ENCODE data around the gene SSBP1. TPM values are rescaled to one million over a fixed set of nuclear protein-coding genes. Genes with fewer than 3 reads are reported as not detected.
"Not testable (repeated sequence)": the region's sequence is repeated elsewhere in the genome, so short reads cannot be mapped to it uniquely, and the experiment has no call there.

Gene SSBP1
- 76.8 and 113 TPM in 2 replicates for total RNA-seq (2014; rRNA removed; shearing (Covaris generic))
- 267 and 278 TPM in 2 replicates for polyA plus RNA-seq (2016; fragmentation: Nextera tagmentation; extraction: Ambion mirVana)

GRCh38 chr7:141737836-141738591 lies at the start of gene SSBP1:
Gene SSBP1, plus strand, starts transcription at chr7:141738358. Its CDS starts 809 bp downstream, at chr7:141739167.
- peak within 1 kb of the TSS; percentile 98 for H2AFZ ChIP-seq
- peak within 1 kb of the TSS; percentile 94 for H3K4me3 ChIP-seq
- in situ Hi-C loops (cut with MboI), result no loop called here
- TF ChIP-seq EZH2phosphoT487 (IDR thresholded peaks at IDR 0.05; ENCODE audit: insufficient read depth, low read depth) (no peak), EZH2 (IDR thresholded peaks at IDR 0.05; ENCODE audit: insufficient read depth, poor library complexity, severe bottlenecking) (no peak)
- peaks cover 3% of the 10 kb centered on the region; the same call in 1 of the 2 replicates for H3F3A ChIP-seq (ENCODE audit: insufficient read depth)
- H3K27ac ChIP-seq, result peak within 1 kb of the TSS; percentile 79
- H4K20me1 ChIP-seq (ENCODE audit: insufficient read depth), result no peaks in the 10 kb centered on the region
- no peaks in the 10 kb centered on the region for H3K9me3 ChIP-seq (ENCODE audit: low read depth)
- H3K9ac ChIP-seq, result peak within 1 kb of the TSS; percentile 93
- H3K36me3 ChIP-seq (ENCODE audit: low read depth), result peaks cover 19% of the 10 kb centered on the region
- WGBS, 2 experiments (ENCODE audit: low coverage in 1 of 2, low lambda C conversion rate in 2 of 2, missing lambda C conversion rate in 2 of 2), result 1% methylated on average over 46 of the region's 46 CpGs
- H3K27me3 ChIP-seq (replicated peaks; ENCODE audit: insufficient read depth), result no peaks in the 10 kb centered on the region
- no peaks in the 10 kb centered on the region for H3K9me2 ChIP-seq (ENCODE audit: insufficient read depth)
- peak within 1 kb of the TSS; percentile 89 for H3K4me2 ChIP-seq (ENCODE audit: unreplicated experiment)
- DNase-seq, result peak; percentile 98
- peaks cover 14% of the 10 kb centered on the region for H3K4me1 ChIP-seq (ENCODE audit: insufficient read depth)
- peaks cover 49% of the 10 kb centered on the region for H3K79me2 ChIP-seq (ENCODE audit: insufficient read depth)

- H3K9me3 ChIP-seq (ENCODE audit: low read depth); H3K4me2 ChIP-seq (ENCODE audit: unreplicated experiment); H3K27ac ChIP-seq; H3K79me2 ChIP-seq (ENCODE audit: insufficient read depth); H3K9me2 ChIP-seq (ENCODE audit: insufficient read depth); H3K36me3 ChIP-seq (ENCODE audit: low read depth); DNase-seq; H3K9ac ChIP-seq; H2AFZ ChIP-seq; in situ Hi-C loops (cut with MboI); H4K20me1 ChIP-seq (ENCODE audit: insufficient read depth); H3K4me3 ChIP-seq; H3K27me3 ChIP-seq (replicated peaks; ENCODE audit: insufficient read depth); H3F3A ChIP-seq (ENCODE audit: insufficient read depth); H3K4me1 ChIP-seq (ENCODE audit: insufficient read depth): not testable (repeated sequence)
- WGBS, 2 experiments (ENCODE audit: low coverage in 1 of 2, low lambda C conversion rate in 2 of 2, missing lambda C conversion rate in 2 of 2), result 94 to 97% methylated on average over 3 of the region's 3 CpGs
Measured at GRCh38 chr7:141689072-141689825, 48.9 kb upstream of the SSBP1 start.

DNA sequence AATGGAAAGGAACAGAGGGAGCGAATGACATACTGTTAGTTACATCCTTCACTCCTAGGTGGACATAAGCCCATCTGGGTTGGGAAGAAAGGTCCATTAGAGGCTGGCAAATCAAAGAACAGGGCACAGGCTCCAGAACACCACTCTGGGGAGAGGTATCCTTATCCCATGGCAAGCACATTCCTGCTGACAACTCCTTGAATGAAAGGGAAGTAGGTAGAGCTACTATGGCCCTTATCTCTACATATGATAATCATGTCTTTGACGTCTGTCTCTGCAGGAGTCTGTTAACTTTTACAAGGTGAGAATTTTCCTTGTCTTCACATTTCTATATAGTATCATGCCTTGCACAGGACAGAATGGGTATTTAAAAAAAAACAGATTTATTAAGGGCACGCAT lies 46.6 kb upstream of the SSBP1 start:
- 0 out of 2 replicates have a peak, but pooled peaks cover 4% of the 10 kb centered on the region for H3K9me2 ChIP-seq (ENCODE audit: insufficient read depth)
- H3K4me2 ChIP-seq (ENCODE audit: unreplicated experiment), result no peak overlapping the region
- no peaks in the 10 kb centered on the region for H3K36me3 ChIP-seq (ENCODE audit: low read depth)
- H3K79me2 ChIP-seq (ENCODE audit: insufficient read depth), result no peaks in the 10 kb centered on the region; the same call in 1 of the 2 replicates
- H2AFZ ChIP-seq, result no peak overlapping the region
- no peaks in the 10 kb centered on the region for H4K20me1 ChIP-seq (ENCODE audit: insufficient read depth)
- no peaks in the 10 kb centered on the region for H3F3A ChIP-seq (ENCODE audit: insufficient read depth)
- 77 to 82% methylated on average over 3 of the region's 3 CpGs for WGBS, 2 experiments (ENCODE audit: low coverage in 1 of 2, low lambda C conversion rate in 2 of 2, missing lambda C conversion rate in 2 of 2)
- in situ Hi-C loops (cut with MboI), result no loop called here
- H3K27me3 ChIP-seq (replicated peaks; ENCODE audit: insufficient read depth), result no peaks in the 10 kb centered on the region
- no peaks in the 10 kb centered on the region for H3K4me1 ChIP-seq (ENCODE audit: insufficient read depth)
- no peak for DNase-seq
- no peak overlapping the region for H3K27ac ChIP-seq
- H3K9ac ChIP-seq, result no peak overlapping the region
- H3K4me3 ChIP-seq, result no peak overlapping the region
- no peak for TF ChIP-seq EZH2phosphoT487 (IDR thresholded peaks at IDR 0.05; ENCODE audit: insufficient read depth, low read depth)
- no peaks in the 10 kb centered on the region for H3K9me3 ChIP-seq (ENCODE audit: low read depth)

- H2AFZ ChIP-seq, result no peak overlapping the region
Measured at GRCh38 chr7:141691961-141692360, 46.2 kb upstream of the SSBP1 start.

More at GRCh38 chr7:141691961-141692360, 46.2 kb upstream of the SSBP1 start:
- Histone ChIP-seq H3K9me2 (ENCODE audit: insufficient read depth) (0 out of 2 replicates have a peak, but pooled peaks cover 4% of the 10 kb centered on the region), H3K79me2 (ENCODE audit: insufficient read depth) (no peaks in the 10 kb centered on the region; the same call in 1 of the 2 replicates), H4K20me1 (ENCODE audit: insufficient read depth) (no peaks in the 10 kb centered on the region), H3K4me1 (ENCODE audit: insufficient read depth) (no peaks in the 10 kb centered on the region), H3K27me3 (replicated peaks; ENCODE audit: insufficient read depth) (no peaks in the 10 kb centered on the region), H3K4me2 (ENCODE audit: unreplicated experiment) (no peak overlapping the region), H3K27ac (no peak overlapping the region), H3K4me3 (no peak overlapping the region), H3F3A (ENCODE audit: insufficient read depth) (no peaks in the 10 kb centered on the region), H3K9me3 (ENCODE audit: low read depth) (no peaks in the 10 kb centered on the region), H3K36me3 (ENCODE audit: low read depth) (no peaks in the 10 kb centered on the region), H3K9ac (no peak overlapping the region)
- DNase-seq, result no peak
- in situ Hi-C loops (cut with MboI), result no loop called here
- WGBS, 2 experiments (ENCODE audit: low coverage in 1 of 2, low lambda C conversion rate in 2 of 2, missing lambda C conversion rate in 2 of 2), result 79 to 80% methylated on average over 4 of the region's 4 CpGs
- no peak for TF ChIP-seq EZH2 (IDR thresholded peaks at IDR 0.05; ENCODE audit: insufficient read depth, poor library complexity, severe bottlenecking)
- TF ChIP-seq EZH2phosphoT487 (IDR thresholded peaks at IDR 0.05; ENCODE audit: insufficient read depth, low read depth), result no peak

All from GM23248 (cell line).